Left lung (tissue), 10 donors: ENCODE measurements around the gene SLU7. TPM values are rescaled to one million over a fixed set of nuclear protein-coding genes. Genes with fewer than 3 reads are reported as not detected.

Experiments
- ATAC-seq: fragments of 200-7000 bp; cut with Tn5 transposase; one replicate; pipeline ENCODE4 v1.9.1; 2020; ENCODE audit warnings: moderate library complexity
- DNase-seq, 4 donors: peaks; one replicate each; pipeline ENCODE4 v3.0.0-alpha.2; 2013 to 2020
- H3K27ac ChIP-seq, 2 donors: fragments of 200-600 bp; sonication (generic) in 1 of 2; one replicate each; pipeline versions ENCODE4 v1.5.0 to v1.8.0; 2020 to 2021
- H3K27me3 ChIP-seq, 2 donors: fragments of 200-600 bp; sonication (generic) in 1 of 2; one replicate each; pipeline versions ENCODE4 v1.5.0 to v1.8.0; 2020 to 2021
- H3K36me3 ChIP-seq, 2 donors: fragments of 200-600 bp; sonication (generic) in 1 of 2; one replicate each; pipeline versions ENCODE4 v1.5.0 to v1.8.0; 2020 to 2021
- H3K4me1 ChIP-seq, 2 donors: fragments of 200-600 bp; one replicate each; pipeline ENCODE4 v1.8.0; 2021
- H3K4me3 ChIP-seq, 2 donors: fragments of 200-600 bp; sonication (generic) in 1 of 2; one replicate each; pipeline versions ENCODE4 v1.5.0 to v1.8.0; 2020 to 2021; ENCODE audit warnings: mild to moderate bottlenecking in 1 of 2
- H3K9me3 ChIP-seq, 2 donors: fragments of 200-600 bp; sonication (generic) in 1 of 2; one replicate each; pipeline versions ENCODE4 v1.5.0 to v1.8.0; 2020 to 2021
- intact Hi-C, 2 donors: fragments of 100-400 bp; cut with DNase I; formaldehyde crosslinking; loops; one replicate each; pipeline versions ENCODE4 v1.11.2 to v1.14.2; 2022
- polyA plus RNA-seq, 6 donors: library from polyadenylated mRNA; unstranded; fragments of 120-200 nt; gene quantifications; one replicate each; pipeline ENCODE4 v1.2.1, GENCODE V29; 2013; ENCODE audit not compliant: insufficient read length in 6 of 6
- total RNA-seq, 2 donors: library from RNA; stranded (reverse); fragmentation: NEBNext Ultra II Directional; extraction: Animal tissue kit (Norgen Biotek cat#: 25700); gene quantifications; one replicate each; pipeline ENCODE4 v1.2.1, GENCODE V29; 2021
- TF ChIP-seq, protein P1 (sequence below), 2 donors: fragments of 200-600 bp; sonication (generic) in 1 of 2; IDR thresholded peaks; one replicate each; pipeline versions ENCODE4 v1.5.0 to v1.8.0; 2021; ENCODE audit warnings: antibody characterized with exemption in 2 of 2
- donor health status: DM: no; HTN: yes; CAD: no.
- donor health status: DM: no; HTN: no; CAD: no.

The SLU7 gene
- total and polyA plus RNA-seq, 8 donors: 36.1 to 74.1 (median 58.5) TPM

DNA sequence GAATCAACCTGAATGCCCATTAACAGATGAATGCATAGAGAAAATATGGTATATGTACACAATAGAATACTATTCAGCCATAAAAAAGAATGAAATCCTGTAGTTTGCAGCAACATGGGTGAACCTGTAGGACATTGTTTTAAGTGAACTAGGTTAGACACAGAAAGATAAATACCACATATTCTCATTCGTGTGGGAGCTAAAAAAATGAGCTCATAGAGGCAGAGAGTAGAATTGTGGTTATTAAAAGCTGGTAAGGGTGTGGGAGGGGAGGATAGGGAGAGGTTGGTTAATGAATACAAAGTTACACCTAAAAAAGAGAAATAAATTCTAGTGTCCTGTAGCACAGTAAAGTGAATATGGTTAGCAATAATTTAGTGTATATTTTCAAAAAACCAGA, 26.3 kb upstream of the SLU7 start:
- Histone ChIP-seq H3K27me3 (no peaks in the 10 kb centered on the region), H3K9me3 (no peaks in the 10 kb centered on the region), H3K4me3 (no peak overlapping the region), H3K27ac (no peak overlapping the region), H3K36me3 (no peaks in the 10 kb centered on the region), H3K4me1 (no peaks in the 10 kb centered on the region)
- intact Hi-C loops: no loop called here
- ATAC-seq (no peak), DNase-seq (no peak)
- TF ChIP-seq, protein P1, sequence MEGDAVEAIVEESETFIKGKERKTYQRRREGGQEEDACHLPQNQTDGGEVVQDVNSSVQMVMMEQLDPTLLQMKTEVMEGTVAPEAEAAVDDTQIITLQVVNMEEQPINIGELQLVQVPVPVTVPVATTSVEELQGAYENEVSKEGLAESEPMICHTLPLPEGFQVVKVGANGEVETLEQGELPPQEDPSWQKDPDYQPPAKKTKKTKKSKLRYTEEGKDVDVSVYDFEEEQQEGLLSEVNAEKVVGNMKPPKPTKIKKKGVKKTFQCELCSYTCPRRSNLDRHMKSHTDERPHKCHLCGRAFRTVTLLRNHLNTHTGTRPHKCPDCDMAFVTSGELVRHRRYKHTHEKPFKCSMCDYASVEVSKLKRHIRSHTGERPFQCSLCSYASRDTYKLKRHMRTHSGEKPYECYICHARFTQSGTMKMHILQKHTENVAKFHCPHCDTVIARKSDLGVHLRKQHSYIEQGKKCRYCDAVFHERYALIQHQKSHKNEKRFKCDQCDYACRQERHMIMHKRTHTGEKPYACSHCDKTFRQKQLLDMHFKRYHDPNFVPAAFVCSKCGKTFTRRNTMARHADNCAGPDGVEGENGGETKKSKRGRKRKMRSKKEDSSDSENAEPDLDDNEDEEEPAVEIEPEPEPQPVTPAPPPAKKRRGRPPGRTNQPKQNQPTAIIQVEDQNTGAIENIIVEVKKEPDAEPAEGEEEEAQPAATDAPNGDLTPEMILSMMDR (IDR thresholded peaks at IDR 0.05): no peak

DNA sequence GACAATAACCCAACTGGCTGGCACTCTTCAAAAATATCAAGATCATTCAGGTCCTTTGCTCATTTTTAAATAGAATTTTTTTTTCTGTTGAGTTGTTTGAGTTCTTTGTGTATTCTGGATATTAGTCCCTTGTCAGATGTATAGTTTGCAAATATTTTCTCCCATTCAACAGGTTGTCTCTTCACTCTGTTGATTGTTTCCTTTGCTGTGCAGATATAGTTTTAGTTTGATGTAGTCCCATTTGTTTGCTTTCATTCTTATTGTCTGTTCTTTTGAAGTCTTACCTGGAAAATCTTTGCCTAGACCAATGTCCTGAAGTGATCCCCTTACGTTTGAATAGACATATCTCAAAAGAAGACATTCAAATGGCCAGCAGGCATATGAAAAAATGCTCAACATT, 25.5 kb upstream of the SLU7 start:
- TF ChIP-seq, protein P1 (IDR thresholded peaks at IDR 0.05): no peak
- peaks cover 0 to 1% of the 10 kb centered on the region in 2 donors for H3K4me1 ChIP-seq
- H3K9me3 ChIP-seq: no peaks in the 10 kb centered on the region
- intact Hi-C loops: no loop called here
- no peak overlapping the region for H3K27ac ChIP-seq
- no peaks in the 10 kb centered on the region for H3K27me3 ChIP-seq
- ATAC-seq (no peak), DNase-seq (no peak)
- no peaks in the 10 kb centered on the region for H3K36me3 ChIP-seq
- no peak overlapping the region for H3K4me3 ChIP-seq

DNA sequence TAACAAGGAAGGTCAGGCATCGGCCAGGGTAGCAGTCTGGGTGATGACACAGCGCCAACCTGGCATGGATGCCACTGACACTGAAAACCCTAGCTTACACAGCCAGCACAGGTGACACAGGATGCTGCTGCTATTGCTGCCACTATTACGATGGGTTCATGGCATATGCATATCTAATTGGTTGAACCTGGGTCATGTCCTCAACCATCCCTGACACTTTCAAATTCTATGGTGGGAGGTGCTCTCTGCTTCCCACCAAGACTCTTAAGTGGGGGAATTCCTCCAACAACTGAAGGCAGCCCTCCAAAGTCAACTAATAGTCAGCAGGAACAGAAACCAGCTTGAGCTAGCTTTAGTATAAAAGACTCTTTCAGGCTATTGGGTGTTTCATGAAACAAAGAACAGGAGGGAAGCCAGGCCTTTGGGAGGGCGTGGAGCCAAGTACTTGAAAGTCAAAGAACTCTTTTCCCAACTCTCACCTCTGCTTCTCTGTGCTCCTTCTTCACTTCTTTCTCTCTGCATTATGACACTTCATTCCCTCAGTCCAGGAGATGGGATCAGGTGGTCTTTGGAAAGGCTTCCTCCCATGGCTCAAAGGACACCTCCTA, 24.0 kb upstream of the SLU7 start:
- DNase-seq (peak in 1 of 4 donors; percentile 19), ATAC-seq (no peak)
- Histone ChIP-seq H3K27ac (no peak overlapping the region), H3K27me3 (no peaks in the 10 kb centered on the region), H3K36me3 (no peaks in the 10 kb centered on the region), H3K4me1 (peaks cover 7 to 11% of the 10 kb centered on the region in 2 donors), H3K9me3 (no peaks in the 10 kb centered on the region), H3K4me3 (no peak overlapping the region)
- intact Hi-C loops: no loop called here
- TF ChIP-seq, protein P1 (IDR thresholded peaks at IDR 0.05): no peak

DNA sequence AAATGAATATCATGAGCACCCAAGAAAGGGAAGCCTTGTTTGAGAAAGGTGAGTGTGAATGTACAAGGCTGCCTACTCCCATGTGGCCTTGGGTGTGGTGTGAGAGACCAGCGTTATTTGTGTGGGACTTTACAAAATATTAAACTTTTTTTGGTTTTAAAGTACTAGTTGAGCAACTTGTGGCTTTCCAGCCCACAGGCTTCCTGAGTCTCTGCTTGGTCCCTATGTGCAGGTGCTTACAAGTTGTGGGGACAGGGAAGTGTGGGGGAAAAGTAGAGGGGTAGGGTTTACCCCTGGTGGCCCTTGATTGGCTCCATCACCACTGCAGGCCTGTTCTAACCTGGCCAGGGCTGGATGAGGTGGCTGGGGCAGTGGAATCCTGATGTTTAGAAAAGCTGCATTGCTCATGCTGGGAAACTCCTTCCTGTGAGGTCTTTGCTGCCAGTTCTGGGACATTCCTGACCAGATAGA, 22.5 kb upstream of the SLU7 start:
- DNase-seq (no peak), ATAC-seq (no peak)
- intact Hi-C loops: no loop called here
- Histone ChIP-seq H3K4me1 (peaks cover 7 to 11% of the 10 kb centered on the region in 2 donors), H3K36me3 (no peaks in the 10 kb centered on the region), H3K27ac (no peak overlapping the region), H3K27me3 (no peaks in the 10 kb centered on the region), H3K9me3 (no peaks in the 10 kb centered on the region), H3K4me3 (no peak overlapping the region)
- TF ChIP-seq, protein P1 (IDR thresholded peaks at IDR 0.05): no peak

DNA sequence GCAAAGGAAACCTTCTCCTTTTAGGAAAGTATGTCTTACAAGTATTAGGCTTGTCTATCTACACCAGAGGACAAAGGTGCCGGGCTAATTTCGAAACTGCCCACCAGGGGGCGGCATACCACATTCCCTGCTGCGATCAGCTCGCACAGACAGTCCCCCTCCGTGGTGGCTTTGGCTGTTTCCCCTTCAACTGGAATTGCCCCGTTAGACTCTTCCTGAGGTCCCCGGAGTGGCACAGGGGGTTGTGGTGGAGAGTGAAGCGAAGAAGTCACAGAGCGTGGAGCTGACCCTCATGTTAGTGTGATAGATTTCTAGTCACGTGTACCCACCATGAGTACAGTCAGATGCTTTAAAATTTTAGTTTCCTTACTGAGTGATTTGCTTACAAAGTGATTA, 20.3 kb upstream of the SLU7 start:
- TF ChIP-seq, protein P1 (IDR thresholded peaks at IDR 0.05): peak; percentile 92
- ATAC-seq: peak; percentile 98
- DNase-seq: peak; percentile 79 to 94 (median 84)
- Histone ChIP-seq H3K27me3 (no peaks in the 10 kb centered on the region), H3K9me3 (no peaks in the 10 kb centered on the region), H3K36me3 (no peaks in the 10 kb centered on the region), H3K4me1 (peaks cover 7 to 11% of the 10 kb centered on the region in 2 donors), H3K4me3 (peak overlapping the region; percentile 18 to 29), H3K27ac (peak overlapping the region in 1 of 2 donors; percentile 71)
- intact Hi-C loops: no loop called here
